Heart left ventricle (tissue), 16 donors: Measurements from ENCODE around the gene ARPC5. TPM values are rescaled to one million over a fixed set of nuclear protein-coding genes. Genes with fewer than 3 reads are reported as not detected.
"Not testable (repeated sequence)": the region's sequence is repeated elsewhere in the genome, so short reads cannot be mapped to it uniquely, and the experiment has no call there.

Experiments
- ATAC-seq, 4 donors: fragments of 200-7000 bp; cut with Tn5 transposase; one replicate each; pipeline ENCODE4 v1.9.1; 2020 to 2022; ENCODE audit warnings: moderate library complexity in 4 of 4, mild to moderate bottlenecking in 3 of 4, moderate number of reproducible peaks in 1 of 4
- DNase-seq, 5 donors: peaks; one replicate each; pipeline ENCODE4 v3.0.0-alpha.2; 2020
- H3K27ac ChIP-seq, 12 donors: fragments of 200-600 bp; sonication (generic) in 4 of 12; one replicate each; pipeline versions ENCODE4 v1.5.0 to v1.8.0; 2016 to 2022; ENCODE audit warnings: mild to moderate bottlenecking in 2 of 12
- H3K27me3 ChIP-seq, 9 donors: fragments of 200-600 bp; sonication (generic) in 2 of 9; one replicate each; pipeline versions ENCODE4 v1.5.1 to v1.8.0; 2016 to 2022; ENCODE audit warnings: mild to moderate bottlenecking in 3 of 9
- H3K36me3 ChIP-seq, 9 donors: fragments of 200-600 bp; sonication (generic) in 2 of 9; one replicate each; pipeline versions ENCODE4 v1.5.0 to v1.8.0; 2018 to 2022; ENCODE audit warnings: mild to moderate bottlenecking in 2 of 9
- H3K4me1 ChIP-seq, 12 donors: fragments of 200-600 bp; sonication (generic) in 4 of 12; one replicate each; pipeline versions ENCODE4 v1.5.0 to v1.8.0; 2016 to 2022; ENCODE audit warnings: mild to moderate bottlenecking in 3 of 12
- H3K4me3 ChIP-seq, 12 donors: fragments of 200-600 bp; sonication (generic) in 4 of 12; one replicate each; pipeline versions ENCODE4 v1.5.0 to v1.8.0; 2017 to 2022; ENCODE audit warnings: mild to moderate bottlenecking in 9 of 12, moderate library complexity in 4 of 12
- H3K9me3 ChIP-seq, 12 donors: fragments of 200-600 bp; sonication (generic) in 4 of 12; one replicate each; pipeline versions ENCODE4 v1.5.0 to v1.8.0; 2016 to 2022; ENCODE audit warnings: mild to moderate bottlenecking in 1 of 12
- POLR2A ChIP-seq, 2 donors: fragments of 450-650 bp; IDR thresholded peaks; one replicate each; pipeline ENCODE4 v1.6.1; 2017; ENCODE audit warnings: antibody characterized with exemption in 2 of 2, mild to moderate bottlenecking in 2 of 2, moderate library complexity in 2 of 2
- WGBS, 4 donors: extraction: QIAGEN DNeasy Blood & Tissue Kit in 2 of 4; methylation state at CpG; one replicate each; pipeline versions ENCODE4 v1.1.5 to v1.1.7; 2013 to 2018; 5-methylcytosine and 5-hydroxymethylcytosine counted together
- intact Hi-C, 10 donors: fragments of 100-400 bp; cut with DNase I; formaldehyde crosslinking; loops; one replicate each; pipeline versions ENCODE4 v1.11.1 to v1.14.2; 2022
- polyA plus RNA-seq, 2 donors: library from polyadenylated mRNA; stranded (reverse); fragments of 200-250 nt; gene quantifications; one replicate each; pipeline ENCODE4 v1.2.3, GENCODE V29; 2013
- total RNA-seq, 9 donors: library from RNA; depleted of rRNA in 2 of 9; stranded (reverse); fragments of >200 nt in 2 of 9; fragmentation: NEBNext Ultra II Directional in 3 of 9; extraction: Animal tissue kit (Norgen Biotek cat#: 25700) in 3 of 9; gene quantifications; one replicate each; pipeline versions ENCODE4 v1.1.0 to v1.2.4, GENCODE V29; 2016 to 2023
- TF ChIP-seq, protein P1 (sequence below), 12 donors: fragments of 200-600 bp; sonication (generic) in 4 of 12; IDR thresholded peaks; one replicate each; pipeline versions ENCODE4 v1.5.0 to v1.8.0; 2018 to 2022; ENCODE audit warnings: antibody characterized with exemption in 12 of 12, mild to moderate bottlenecking in 5 of 12
- donor health status: ischemic (EF 13 %, LVEDD 7.1; RV severe dilation, severe dysfunction).
- donor health status: healthy with polysubstance abuse.
- donor health status: DM: no; HTN: yes; CAD: no.
- donor health status: DM: no; HTN: no; CAD: no.
- donor health status: ischemic (EF 25% LVEDD 6.9; RV normal size, moderate dysfunction).
- donor health status: ischemic (EF 25% LVEDD 5.7; RV mildly dilated, moderate dysfunction).
- donor health status: healthy.
- donor health status: DM: yes; HTN: yes; CAD: no.
- donor health status: ischemic (EF 35%, LVEDD 5.7; RV mildly dilated, moderate dysfunction).
- donor health status: nonischemic (EF 11% LVEDD 7.7; RV severe dilation, severe dysfunction).
- donor health status: DM: yes; HTN: yes; CAD: no.
- donor health status: PGD.
- donor health status: ischemic (EF 29% LVEDD 5.4; RV normal size, mild dysfunction).
- donor health status: nonischemic (EF 23%, LVEDD 6.1; RV moderate dilation, normal function).

The ARPC5 gene
- total and polyA plus RNA-seq, 11 donors = 24.6 to 105 (median 31.3) TPM

DNA sequence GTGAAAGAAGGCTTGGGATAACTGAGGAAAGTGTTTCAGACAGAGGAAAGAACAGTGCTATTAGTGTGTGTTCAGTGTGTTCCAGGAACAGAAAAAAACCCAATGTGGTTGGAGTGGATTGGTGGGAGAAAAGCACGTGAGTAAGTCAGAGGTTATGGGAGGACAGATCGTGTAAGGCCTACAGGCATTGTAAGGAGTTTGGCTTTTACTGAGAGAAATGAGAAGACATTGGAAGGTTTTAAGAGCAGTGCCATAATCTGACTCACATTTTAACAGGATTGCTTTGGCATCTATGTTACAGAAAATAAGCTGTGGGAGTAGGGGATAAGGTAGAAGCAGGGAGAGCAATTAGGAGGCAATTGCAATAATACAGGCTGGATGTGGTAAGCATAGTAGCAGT is 4.8 kb downstream of the ARPC5 start:
- no peak for DNase-seq
- Histone ChIP-seq H3K36me3 (peaks cover 0 to 69% (median 57%) of the 10 kb centered on the region in 9 donors), H3K9me3 (no peaks in the 10 kb centered on the region), H3K27me3 (no peaks in the 10 kb centered on the region), H3K4me1 (peaks cover 3 to 83% (median 59%) of the 10 kb centered on the region in 12 donors), H3K27ac (peak overlapping the region in 5 of 12 donors; percentile 1 to 95 (median 32)), H3K4me3 (peak overlapping the region in 2 of 12 donors; percentile 2 to 95)
- TF ChIP-seq, protein P1, sequence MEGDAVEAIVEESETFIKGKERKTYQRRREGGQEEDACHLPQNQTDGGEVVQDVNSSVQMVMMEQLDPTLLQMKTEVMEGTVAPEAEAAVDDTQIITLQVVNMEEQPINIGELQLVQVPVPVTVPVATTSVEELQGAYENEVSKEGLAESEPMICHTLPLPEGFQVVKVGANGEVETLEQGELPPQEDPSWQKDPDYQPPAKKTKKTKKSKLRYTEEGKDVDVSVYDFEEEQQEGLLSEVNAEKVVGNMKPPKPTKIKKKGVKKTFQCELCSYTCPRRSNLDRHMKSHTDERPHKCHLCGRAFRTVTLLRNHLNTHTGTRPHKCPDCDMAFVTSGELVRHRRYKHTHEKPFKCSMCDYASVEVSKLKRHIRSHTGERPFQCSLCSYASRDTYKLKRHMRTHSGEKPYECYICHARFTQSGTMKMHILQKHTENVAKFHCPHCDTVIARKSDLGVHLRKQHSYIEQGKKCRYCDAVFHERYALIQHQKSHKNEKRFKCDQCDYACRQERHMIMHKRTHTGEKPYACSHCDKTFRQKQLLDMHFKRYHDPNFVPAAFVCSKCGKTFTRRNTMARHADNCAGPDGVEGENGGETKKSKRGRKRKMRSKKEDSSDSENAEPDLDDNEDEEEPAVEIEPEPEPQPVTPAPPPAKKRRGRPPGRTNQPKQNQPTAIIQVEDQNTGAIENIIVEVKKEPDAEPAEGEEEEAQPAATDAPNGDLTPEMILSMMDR (IDR thresholded peaks at IDR 0.05) = no peak
- TF ChIP-seq POLR2A (IDR thresholded peaks at IDR 0.05) = no peak
- WGBS, 4 donors = 17 to 35% (median 27%) methylated on average over 2 of the region's 2 CpGs
- intact Hi-C loops = loop anchor here in 2 of 10 donors (5.0 to 10.0 kb wide), 2 partner anchors 158 to 346 kb away; partner anchors contain the start of gene SMG7 (in 1 of the 2)
- ATAC-seq = peak in 1 of 4 donors; percentile 18

DNA sequence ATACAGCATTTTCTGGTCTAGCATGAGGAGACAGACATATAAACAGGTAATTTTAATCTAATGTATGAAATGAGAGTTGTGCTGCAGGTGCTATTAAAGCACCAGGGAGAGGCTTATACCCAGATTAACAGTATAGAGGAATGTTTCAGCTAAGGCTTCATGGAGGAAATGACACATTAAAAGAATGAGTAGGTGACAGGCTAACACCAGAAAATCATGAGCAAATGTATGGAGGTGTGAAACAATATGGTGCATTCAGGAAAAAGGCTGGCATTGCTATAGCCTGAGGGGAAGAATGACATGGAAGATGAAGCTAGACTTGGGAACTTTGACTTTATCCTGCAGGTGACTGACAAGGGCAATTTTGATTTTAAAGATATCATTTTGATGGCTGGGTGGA is 7.0 kb downstream of the ARPC5 start:
- no peak overlapping the region for H3K27ac ChIP-seq
- no peaks in the 10 kb centered on the region for H3K9me3 ChIP-seq
- ATAC-seq = no peak
- H3K36me3 ChIP-seq = peaks cover 0 to 89% (median 71%) of the 10 kb centered on the region in 9 donors
- H3K27me3 ChIP-seq = no peaks in the 10 kb centered on the region
- H3K4me1 ChIP-seq = peaks cover 3 to 86% (median 60%) of the 10 kb centered on the region in 12 donors
- intact Hi-C loops = loop anchor here in 4 of 10 donors (10.0 kb wide), 2 partner anchors 84 to 344 kb away; no protein-coding TSS in a partner anchor
- H3K4me3 ChIP-seq = no peak overlapping the region
- no peak for DNase-seq
- TF ChIP-seq, protein P1 (IDR thresholded peaks at IDR 0.05) = no peak
- TF ChIP-seq POLR2A (IDR thresholded peaks at IDR 0.05) = no peak

DNA sequence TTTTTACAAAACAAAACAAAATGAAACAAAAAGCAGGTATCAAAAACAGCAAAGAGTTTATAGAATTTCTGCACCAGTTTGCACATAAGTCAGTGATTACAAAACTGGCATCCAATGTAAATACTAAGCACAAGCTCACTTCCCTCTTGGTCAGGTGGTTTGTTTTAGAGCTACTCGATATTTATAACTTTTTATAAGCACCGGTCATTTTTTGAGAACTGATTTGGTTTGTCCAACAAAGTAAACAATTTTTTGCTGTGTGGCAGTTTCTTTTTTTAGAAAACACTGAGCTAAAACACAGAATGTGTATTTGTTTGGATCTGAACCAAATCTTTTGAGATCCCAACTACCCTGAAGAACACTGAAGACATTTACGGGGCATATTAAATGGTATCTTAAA is 9.3 kb downstream of the ARPC5 start:
- not testable (repeated sequence) for H3K9me3 ChIP-seq, DNase-seq, H3K4me3 ChIP-seq, H3K27me3 ChIP-seq, ATAC-seq
- peaks cover 0 to 73% (median 57%) of the 10 kb centered on the region in 9 donors for H3K36me3 ChIP-seq
- intact Hi-C loops = loop anchor here in 4 of 10 donors (10.0 kb wide), 2 partner anchors 81 to 341 kb away; no protein-coding TSS in a partner anchor
- H3K27ac ChIP-seq = peak overlapping the region in 8 of 12 donors; percentile 16 to 76 (median 32)
- 11 to 20% (median 14%) methylated on average over 3 of the region's 3 CpGs for WGBS, 4 donors
- peaks cover 3 to 82% (median 42%) of the 10 kb centered on the region in 12 donors for H3K4me1 ChIP-seq

DNA sequence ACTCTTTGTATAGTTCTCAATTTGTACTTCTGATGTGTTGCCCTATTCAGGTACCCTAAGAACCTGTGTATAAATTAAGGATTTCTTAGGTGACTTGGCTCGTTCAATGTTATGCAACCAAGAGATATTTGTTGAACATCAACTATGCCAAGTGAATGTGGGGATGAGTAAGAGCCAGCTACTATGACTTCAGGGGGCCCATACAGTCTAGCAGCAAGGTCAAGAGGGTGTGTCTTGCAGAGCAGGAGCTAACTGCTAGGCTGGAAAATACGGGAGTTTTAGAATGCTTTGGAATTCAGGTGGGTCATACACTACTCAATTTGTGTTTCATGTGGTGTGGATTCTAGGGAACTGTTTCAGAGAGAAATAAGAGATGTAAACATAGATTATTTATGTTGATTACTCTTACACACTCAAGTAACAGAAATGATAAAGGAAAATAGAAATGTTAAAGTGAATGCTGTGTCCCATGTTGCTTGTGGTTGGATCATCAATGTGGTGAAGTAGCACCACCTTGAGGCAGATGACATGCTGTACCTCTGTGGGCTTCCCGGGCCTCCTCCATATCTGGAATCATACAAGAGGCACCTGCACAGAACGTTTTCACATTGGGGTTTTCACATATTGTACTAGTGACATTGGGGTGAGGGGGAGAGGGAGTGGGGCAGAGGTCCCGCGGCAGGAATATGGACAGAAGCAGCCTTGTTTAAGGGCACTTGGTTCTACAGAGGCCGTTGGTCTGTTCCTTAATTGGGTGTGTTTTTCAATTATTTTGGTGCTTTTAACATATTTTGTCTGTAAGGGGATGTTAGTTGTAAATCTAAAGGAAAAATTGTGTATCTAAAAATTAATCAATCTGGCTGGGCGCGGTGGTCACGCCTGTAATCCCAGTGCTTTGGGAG is 12.4 kb downstream of the ARPC5 start:
- peak in 3 of 5 donors; percentile 38 to 53 (median 52) for DNase-seq
- peaks cover 0 to 51% (median 28%) of the 10 kb centered on the region in 12 donors for H3K4me1 ChIP-seq
- TF ChIP-seq POLR2A (IDR thresholded peaks at IDR 0.05) = no peak
- TF ChIP-seq, protein P1 (IDR thresholded peaks at IDR 0.05) = peak; percentile 45 to 79 (median 64)
- H3K4me3 ChIP-seq = no peak overlapping the region
- 58 to 64% (median 60%) methylated on average over 10 of the region's 10 CpGs for WGBS, 4 donors
- H3K27ac ChIP-seq = peak overlapping the region in 1 of 12 donors; percentile 27
- peak; percentile 83 to 94 (median 92) for ATAC-seq
- H3K36me3 ChIP-seq = peaks cover 0 to 44% (median 28%) of the 10 kb centered on the region in 9 donors
- H3K27me3 ChIP-seq = no peaks in the 10 kb centered on the region
- no peaks in the 10 kb centered on the region for H3K9me3 ChIP-seq
- intact Hi-C loops = loop anchor here in 9 of 10 donors (1.0 to 10.0 kb wide), 6 partner anchors 78 to 341 kb away; partner anchors contain the start of gene SMG7 (in 6 of the 9)
